GM21619 (cell line): ENCODE results near the gene COG7.
"Not testable (repeated sequence)": the region's sequence is repeated elsewhere in the genome, so short reads cannot be mapped to it uniquely, and the experiment has no call there.

Source experiments
- ATAC-seq: cut with Tn5 transposase; IDR thresholded peaks from one replicate; pipeline ENCODE4 v1.9.1; 2021; ENCODE audit not compliant: unreplicated experiment

Gene COG7

GRCh38 chr16:23476289-23476688 lies 23.3 kb upstream of the COG7 start:
- ATAC-seq = no peak

- no peak for ATAC-seq
These were observed 16.8 kb upstream of the COG7 start for GRCh38 chr16:23469814-23470213.

GRCh38 chr16:23466162-23466885 lies 13.3 kb upstream of the COG7 start:
- no peak for ATAC-seq

- ATAC-seq = no peak
These were observed 12.2 kb upstream of the COG7 start for GRCh38 chr16:23465179-23465578.

DNA sequence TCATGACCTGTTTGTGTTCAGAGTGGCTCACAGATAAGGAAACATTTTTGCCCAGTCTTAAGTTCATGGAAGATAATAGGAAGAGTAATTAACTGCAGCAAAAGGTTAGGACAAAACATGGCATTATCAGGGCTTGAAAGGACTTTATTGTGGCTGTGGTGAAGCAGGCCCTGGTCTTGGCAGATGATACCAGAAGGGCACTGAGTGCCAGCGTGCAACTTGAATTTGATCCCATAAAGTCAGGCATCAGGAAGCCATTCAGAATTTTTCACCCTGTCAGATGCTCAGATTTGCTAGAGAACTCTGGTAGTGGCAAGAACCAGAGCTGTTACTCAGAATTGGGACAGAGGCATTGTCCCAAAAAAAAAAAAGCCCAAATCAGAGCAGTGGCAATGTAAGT lies 11.2 kb upstream of the COG7 start:
- ATAC-seq = no peak

- not testable (repeated sequence) for ATAC-seq
These were observed 10.0 kb upstream of the COG7 start for GRCh38 chr16:23462994-23463393.

- ATAC-seq = no peak
These were observed 506 bp upstream of the COG7 start for GRCh38 chr16:23453338-23454052.

DNA sequence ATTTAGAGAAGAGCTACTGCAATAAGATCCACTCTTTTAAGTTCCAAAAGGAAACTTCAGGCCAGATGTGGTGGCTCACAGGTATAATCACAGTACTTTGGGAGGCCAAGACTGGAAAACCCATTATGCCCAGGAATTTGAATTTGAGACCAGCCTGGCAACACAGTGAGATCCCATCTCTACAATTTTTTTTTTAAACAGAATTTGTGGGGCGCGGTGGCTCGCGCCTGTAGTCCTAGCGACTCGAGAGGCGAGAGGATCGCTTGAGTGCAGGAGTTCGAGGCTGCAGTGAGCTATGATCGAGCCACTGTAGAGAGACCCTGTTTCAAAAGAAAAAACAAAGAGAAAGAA lies 793 bp downstream of the COG7 start:
- no peak for ATAC-seq

- no peak for ATAC-seq
These were observed 4.6 kb downstream of the COG7 start for GRCh38 chr16:23448392-23448791.

GRCh38 chr16:23437542-23437941 lies 15.4 kb downstream of the COG7 start:
- ATAC-seq = not testable (repeated sequence)

GRCh38 chr16:23436951-23437350 lies 16.0 kb downstream of the COG7 start:
- ATAC-seq = no peak

DNA sequence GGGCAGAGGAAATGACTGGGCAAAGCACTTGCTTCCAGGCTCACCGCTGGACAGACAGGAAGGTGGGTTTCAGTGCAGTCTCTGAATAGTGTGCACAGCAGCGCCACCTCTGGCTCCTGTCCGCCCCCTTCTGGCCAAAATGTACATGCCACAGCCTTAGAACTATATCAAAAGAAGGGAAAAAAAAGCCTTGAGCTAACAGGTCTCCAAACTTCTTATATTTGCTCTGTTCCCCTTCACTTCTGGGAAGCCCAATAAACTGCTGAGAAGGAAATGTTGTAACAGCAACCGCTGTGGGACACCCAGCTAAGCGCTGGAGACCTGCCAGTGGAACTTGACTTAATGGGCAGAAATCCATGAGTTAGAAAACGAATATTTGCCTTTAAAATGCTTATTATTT lies 17.5 kb downstream of the COG7 start:
- peak; percentile 57 for ATAC-seq

- ATAC-seq = no peak
These were observed 18.6 kb downstream of the COG7 start for GRCh38 chr16:23434380-23434779.

DNA sequence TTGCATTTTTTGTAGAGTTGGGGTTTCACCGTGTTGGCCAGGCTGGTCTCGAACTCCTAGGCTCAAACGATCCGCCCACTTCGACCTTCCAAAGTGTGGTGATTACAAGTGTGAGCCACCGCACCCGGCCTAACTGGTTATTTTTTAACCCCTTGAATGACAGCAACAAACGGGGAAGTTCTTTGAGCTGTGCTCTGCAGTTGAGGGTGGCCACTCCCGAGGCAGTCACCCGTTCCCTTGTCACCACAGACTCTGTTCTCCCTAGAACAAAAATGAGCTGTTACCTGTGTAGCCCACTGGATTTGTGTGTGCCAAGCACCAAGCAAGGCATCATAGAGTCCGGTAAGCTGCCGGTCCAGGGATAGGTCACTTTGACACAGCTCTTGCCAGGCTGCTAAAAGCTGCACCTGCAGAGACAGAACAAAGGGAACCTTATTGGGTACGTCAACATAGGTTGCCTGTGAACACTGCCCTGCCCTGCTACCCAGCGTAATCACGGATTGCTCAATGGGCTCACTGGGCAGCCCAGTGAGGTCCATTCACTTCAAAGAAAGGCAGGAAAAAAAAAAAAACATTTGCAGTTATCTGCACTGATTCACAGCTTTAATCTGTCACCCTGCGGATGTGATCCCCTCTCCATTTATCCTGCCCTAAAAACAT lies 19.6 kb downstream of the COG7 start:
- no peak for ATAC-seq

GRCh38 chr16:23432176-23433128 lies 20.5 kb downstream of the COG7 start:
- no peak for ATAC-seq

- no peak for ATAC-seq
These were observed 24.6 kb downstream of the COG7 start for GRCh38 chr16:23428351-23428750.

GRCh38 chr16:23424292-23424958 lies 28.6 kb downstream of the COG7 start:
- no peak for ATAC-seq

DNA sequence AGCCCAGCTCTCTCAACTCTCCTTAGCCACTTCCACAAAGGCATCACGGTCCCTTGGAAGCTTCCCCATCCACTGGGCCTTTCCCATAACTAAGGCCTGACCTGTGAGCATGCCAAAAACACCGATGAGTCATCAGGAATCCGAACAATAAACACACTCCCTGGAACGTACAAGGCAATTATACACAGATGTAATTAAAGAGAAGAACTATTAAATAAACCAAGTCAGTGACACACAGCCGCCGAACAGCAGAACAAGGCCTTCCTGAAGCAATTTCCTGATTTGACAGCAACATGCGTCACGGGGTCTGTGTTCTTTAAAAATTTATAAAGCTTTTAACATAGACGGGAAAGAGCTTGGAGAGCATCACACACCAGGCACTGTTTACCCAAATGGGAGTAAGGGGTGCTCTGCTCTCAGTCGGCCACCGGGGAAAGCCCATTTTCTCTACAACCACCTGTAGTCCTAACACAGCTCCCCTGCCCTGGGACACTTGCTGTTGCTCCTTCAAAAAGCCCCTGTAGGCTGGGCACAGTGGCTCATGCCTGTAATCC lies 29.4 kb downstream of the COG7 start:
- ATAC-seq = no peak

DNA sequence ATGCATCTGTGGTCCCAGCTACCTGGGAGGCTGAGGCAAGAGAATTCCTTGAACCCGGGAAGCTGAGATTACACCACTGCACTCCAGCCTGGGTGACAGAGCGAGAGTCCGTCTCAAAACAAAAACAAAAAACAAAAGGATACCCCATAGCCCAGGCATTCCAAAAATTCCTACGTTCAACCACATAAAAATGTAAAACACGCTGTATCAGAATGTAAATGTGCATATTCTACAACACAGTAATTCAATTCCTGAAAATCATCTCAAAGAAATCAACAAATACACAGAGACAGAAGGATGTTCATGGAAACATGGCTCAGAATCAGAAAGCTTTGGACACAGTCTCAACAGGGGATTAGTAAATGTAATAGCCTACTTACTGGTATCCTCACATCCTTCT lies 33.0 kb downstream of the COG7 start:
- ATAC-seq = no peak

- ATAC-seq = no peak
These were observed 36.2 kb downstream of the COG7 start for GRCh38 chr16:23416816-23417215.
